Uterus (tissue), 4 donors: Measurements from ENCODE around the gene FBN1. TPM values are rescaled to one million over a fixed set of nuclear protein-coding genes. Genes with fewer than 3 reads are reported as not detected.

Experiments used
- DNase-seq, 2 donors: peaks; one replicate each; pipeline ENCODE4 v3.0.0-alpha.2; 2019 to 2020
- H3K27ac ChIP-seq, 2 donors: fragments of 200-600 bp; sonication (generic); 1 replicate in 1 of 2; 2 replicates in 1 of 2; pipeline ENCODE4 v1.5.1; 2016 to 2018
- H3K27me3 ChIP-seq, 2 donors: fragments of 200-600 bp; sonication (generic); one replicate each; pipeline ENCODE4 v1.5.1; 2018 to 2019; ENCODE audit warnings: control low read depth in 1 of 2
- H3K36me3 ChIP-seq, 2 donors: fragments of 200-600 bp; sonication (generic); one replicate each; pipeline ENCODE4 v1.5.1; 2019; ENCODE audit warnings: control low read depth in 1 of 2
- H3K4me1 ChIP-seq, 2 donors: fragments of 200-600 bp; sonication (generic); one replicate each; pipeline ENCODE4 v1.5.1; 2018 to 2019; ENCODE audit warnings: control low read depth in 1 of 2
- H3K4me3 ChIP-seq, 2 donors: fragments of 200-600 bp; sonication (generic); 1 replicate in 1 of 2; 2 replicates in 1 of 2; pipeline ENCODE4 v1.5.1; 2018 to 2019; ENCODE audit warnings: mild to moderate bottlenecking in 1 of 2
- H3K9me3 ChIP-seq, 2 donors: fragments of 200-600 bp; sonication (generic); one replicate each; pipeline ENCODE4 v1.5.1; 2019; ENCODE audit warnings: control low read depth in 1 of 2
- POLR2A ChIP-seq, 2 donors: fragments of 450-650 bp; IDR thresholded peaks; one replicate each; pipeline ENCODE4 v1.6.1; 2016; ENCODE audit warnings: antibody characterized with exemption in 2 of 2, mild to moderate bottlenecking in 1 of 2, moderate library complexity in 1 of 2
- intact Hi-C: fragments of 100-400 bp; cut with DNase I; formaldehyde crosslinking; loops from one replicate; pipeline ENCODE4 v1.15.1; 2023; ENCODE audit warnings: low total_unique reads
- total RNA-seq, 4 donors: library from RNA; depleted of rRNA in 3 of 4; stranded (reverse); fragments of >200 nt in 3 of 4; gene quantifications; one replicate each; pipeline versions ENCODE4 v1.1.0 to v1.2.4, GENCODE V29; 2014 to 2023
- TF ChIP-seq, protein P1 (sequence below), 4 experiments: fragments of 200-600 bp in 2 of 4; fragments of 450-650 bp in 2 of 4; sonication (generic) in 2 of 4; IDR thresholded peaks; one replicate each; pipeline ENCODE4 v1.5.1; 2016 to 2019; ENCODE audit warnings: antibody characterized with exemption in 4 of 4, mild to moderate bottlenecking in 2 of 4, moderate library complexity in 1 of 4
- donor health status: DM: yes; HTN: yes; CAD: no.

Gene FBN1
- total RNA-seq, 4 donors from 2014 or later: 76.3 to 584 (median 95.8) TPM

DNA sequence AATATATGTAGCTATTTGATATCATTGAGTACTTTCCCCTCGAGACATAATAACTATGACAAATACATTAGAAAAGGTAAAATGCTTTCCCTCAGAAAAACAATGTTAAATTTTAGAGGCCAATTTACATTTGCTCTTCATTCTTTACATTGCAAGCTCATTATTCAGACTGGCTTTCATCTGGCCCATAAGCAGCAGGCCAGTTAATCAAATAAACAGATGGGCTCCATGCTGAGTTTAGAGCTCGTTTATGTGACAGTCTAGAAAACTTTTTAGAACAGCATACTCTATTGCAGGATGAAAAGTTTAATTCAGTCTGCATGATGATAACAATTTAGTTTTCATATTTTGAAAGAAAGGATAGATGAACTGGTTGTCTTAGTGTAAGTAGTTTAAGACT, 163.7 kb downstream of the FBN1 start:
- H3K27ac ChIP-seq: no peak overlapping the region
- no peak for TF ChIP-seq POLR2A (IDR thresholded peaks at IDR 0.05)
- TF ChIP-seq, protein P1, sequence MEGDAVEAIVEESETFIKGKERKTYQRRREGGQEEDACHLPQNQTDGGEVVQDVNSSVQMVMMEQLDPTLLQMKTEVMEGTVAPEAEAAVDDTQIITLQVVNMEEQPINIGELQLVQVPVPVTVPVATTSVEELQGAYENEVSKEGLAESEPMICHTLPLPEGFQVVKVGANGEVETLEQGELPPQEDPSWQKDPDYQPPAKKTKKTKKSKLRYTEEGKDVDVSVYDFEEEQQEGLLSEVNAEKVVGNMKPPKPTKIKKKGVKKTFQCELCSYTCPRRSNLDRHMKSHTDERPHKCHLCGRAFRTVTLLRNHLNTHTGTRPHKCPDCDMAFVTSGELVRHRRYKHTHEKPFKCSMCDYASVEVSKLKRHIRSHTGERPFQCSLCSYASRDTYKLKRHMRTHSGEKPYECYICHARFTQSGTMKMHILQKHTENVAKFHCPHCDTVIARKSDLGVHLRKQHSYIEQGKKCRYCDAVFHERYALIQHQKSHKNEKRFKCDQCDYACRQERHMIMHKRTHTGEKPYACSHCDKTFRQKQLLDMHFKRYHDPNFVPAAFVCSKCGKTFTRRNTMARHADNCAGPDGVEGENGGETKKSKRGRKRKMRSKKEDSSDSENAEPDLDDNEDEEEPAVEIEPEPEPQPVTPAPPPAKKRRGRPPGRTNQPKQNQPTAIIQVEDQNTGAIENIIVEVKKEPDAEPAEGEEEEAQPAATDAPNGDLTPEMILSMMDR (IDR thresholded peaks at IDR 0.05): no peak
- intact Hi-C loops: no loop called here
- no peak for DNase-seq
- H3K27me3 ChIP-seq: no peaks in the 10 kb centered on the region
- no peak overlapping the region for H3K4me3 ChIP-seq
- H3K9me3 ChIP-seq: no peaks in the 10 kb centered on the region
- H3K36me3 ChIP-seq: peaks cover 0 to 2% of the 10 kb centered on the region in 2 donors
- no peaks in the 10 kb centered on the region for H3K4me1 ChIP-seq

DNA sequence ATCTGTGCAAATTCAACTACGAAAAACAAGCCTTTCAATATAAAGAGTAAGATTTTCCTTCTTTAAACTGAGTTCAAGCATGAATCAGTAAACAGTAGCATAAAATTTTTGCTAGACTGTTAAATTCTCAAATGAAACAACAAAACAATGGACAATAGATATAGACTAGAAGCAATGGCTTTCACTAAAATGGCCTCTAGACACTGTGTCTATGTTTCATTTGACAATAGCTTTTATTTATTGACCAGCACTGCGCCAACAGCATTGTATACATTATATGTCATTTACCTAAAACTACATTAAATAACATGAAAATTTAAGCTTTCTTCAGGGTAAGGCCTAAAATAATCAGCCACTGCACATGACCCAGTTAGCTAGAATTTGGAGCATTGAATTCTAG, 165.8 kb downstream of the FBN1 start:
- Histone ChIP-seq H3K36me3 (peaks cover 0 to 2% of the 10 kb centered on the region in 2 donors), H3K27me3 (no peaks in the 10 kb centered on the region), H3K9me3 (no peaks in the 10 kb centered on the region), H3K4me3 (no peak overlapping the region), H3K4me1 (no peaks in the 10 kb centered on the region), H3K27ac (peak overlapping the region in 1 of 2 donors; percentile 4)
- DNase-seq: no peak
- intact Hi-C loops: no loop called here
- TF ChIP-seq, protein P1 (IDR thresholded peaks at IDR 0.05): no peak
- TF ChIP-seq POLR2A (IDR thresholded peaks at IDR 0.05): no peak

DNA sequence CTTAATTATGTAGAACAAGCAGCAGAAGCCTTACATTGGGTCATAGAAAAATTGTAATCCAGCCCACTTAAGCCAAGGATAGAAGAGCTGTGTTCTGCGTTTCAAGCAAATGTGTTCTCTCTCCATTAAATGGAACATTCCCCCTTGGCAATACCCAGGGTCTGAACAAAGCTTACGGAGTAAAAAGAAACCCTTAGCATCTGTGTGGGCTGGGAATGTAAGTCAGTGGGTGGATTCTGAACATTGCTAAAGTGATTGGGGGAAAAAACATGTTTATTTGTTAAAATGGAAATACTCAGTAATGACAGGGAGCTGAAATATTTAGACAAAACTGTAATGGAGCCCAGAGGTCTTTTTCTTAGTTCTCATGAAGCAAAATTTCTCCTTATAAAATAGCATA, 166.9 kb downstream of the FBN1 start:
- Histone ChIP-seq H3K4me1 (no peaks in the 10 kb centered on the region), H3K36me3 (peaks cover 0 to 2% of the 10 kb centered on the region in 2 donors), H3K27me3 (no peaks in the 10 kb centered on the region), H3K9me3 (no peaks in the 10 kb centered on the region), H3K27ac (peak overlapping the region in 1 of 2 donors; percentile 5), H3K4me3 (no peak overlapping the region)
- no peak for TF ChIP-seq POLR2A (IDR thresholded peaks at IDR 0.05)
- TF ChIP-seq, protein P1 (IDR thresholded peaks at IDR 0.05): no peak
- DNase-seq: no peak
- intact Hi-C loops: no loop called here

DNA sequence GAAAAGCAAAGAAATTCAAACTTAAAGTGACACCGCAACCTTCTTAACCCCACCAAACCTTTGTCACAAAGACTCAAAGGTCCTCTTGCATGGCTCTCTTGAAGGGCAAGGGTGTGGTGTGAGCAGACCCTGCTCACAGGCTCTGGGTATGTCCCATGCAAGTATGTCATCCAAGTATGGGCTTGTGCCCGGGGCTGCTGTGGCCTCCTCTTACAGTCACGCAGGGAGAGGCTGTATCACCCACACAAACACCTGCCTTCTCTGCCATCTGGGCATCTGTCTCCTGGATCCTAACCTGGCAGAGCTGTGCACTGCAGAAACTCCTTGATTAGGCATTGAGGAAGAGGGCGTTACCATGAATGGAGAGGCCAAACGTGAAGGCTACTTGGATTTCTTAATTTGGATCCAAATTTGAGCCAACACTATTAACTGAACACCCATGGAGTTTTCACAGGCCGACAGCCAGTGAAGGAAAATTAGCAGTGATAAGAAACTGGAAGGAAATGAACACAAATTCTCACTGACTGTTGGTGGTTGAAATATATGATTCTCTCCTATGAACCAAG, 167.6 kb downstream of the FBN1 start:
- no peak for DNase-seq
- Histone ChIP-seq H3K27ac (peak overlapping the region in 1 of 2 donors; percentile 5), H3K27me3 (no peaks in the 10 kb centered on the region), H3K4me1 (no peaks in the 10 kb centered on the region), H3K9me3 (no peaks in the 10 kb centered on the region), H3K36me3 (peaks cover 0 to 2% of the 10 kb centered on the region in 2 donors), H3K4me3 (no peak overlapping the region)
- intact Hi-C loops: no loop called here
- no peak for TF ChIP-seq POLR2A (IDR thresholded peaks at IDR 0.05)
- TF ChIP-seq, protein P1 (IDR thresholded peaks at IDR 0.05): no peak

DNA sequence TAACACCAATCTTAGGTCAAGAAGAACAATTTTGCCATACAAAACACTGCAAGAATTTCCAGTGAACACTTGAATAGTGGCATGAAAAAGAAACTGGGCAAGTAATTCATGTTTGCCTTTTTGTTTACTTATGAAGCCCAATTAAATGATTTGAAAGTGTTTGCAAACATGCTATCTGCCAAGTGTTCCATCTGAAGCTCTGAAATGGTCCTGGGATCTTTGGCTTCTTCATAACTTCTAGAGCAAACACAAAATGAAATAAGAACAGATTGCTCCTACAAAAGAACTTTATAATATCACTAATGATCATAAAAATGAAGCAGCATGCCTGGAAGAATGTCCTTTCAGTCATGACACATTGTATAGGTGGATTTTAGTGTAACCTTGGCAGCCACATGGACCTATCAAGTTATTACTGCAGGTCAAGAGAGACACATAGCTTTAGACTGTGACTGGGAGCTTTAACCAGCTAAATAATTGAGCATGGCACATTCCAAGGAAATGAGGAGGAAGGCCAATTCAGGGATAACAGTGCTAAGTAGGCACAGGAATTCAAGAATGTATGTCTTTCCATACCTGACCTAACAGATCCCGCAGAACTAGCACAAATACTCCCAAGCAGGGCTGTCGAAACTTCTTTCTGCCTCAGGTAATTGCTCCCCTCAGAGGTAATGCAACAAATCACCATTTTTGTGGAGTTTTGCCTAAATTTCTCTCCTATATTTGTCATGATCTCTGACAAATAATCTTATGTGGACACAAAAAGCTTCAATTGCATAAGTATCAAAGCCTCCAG, 169.7 kb downstream of the FBN1 start:
- intact Hi-C loops: no loop called here
- no peaks in the 10 kb centered on the region for H3K27me3 ChIP-seq
- H3K36me3 ChIP-seq: no peaks in the 10 kb centered on the region

More for the DNA sequence above, 169.7 kb downstream of the FBN1 start:
- no peak for TF ChIP-seq POLR2A (IDR thresholded peaks at IDR 0.05)
- TF ChIP-seq, protein P1 (IDR thresholded peaks at IDR 0.05): no peak
- H3K27ac ChIP-seq: no peak overlapping the region
- no peak for DNase-seq
- H3K9me3 ChIP-seq: no peaks in the 10 kb centered on the region
- no peak overlapping the region for H3K4me3 ChIP-seq
- no peaks in the 10 kb centered on the region for H3K4me1 ChIP-seq
